Embryonic facial prominence (tissue), 1 donor: Measurements from ENCODE around the gene SCAI.
A peak's percentile ranks its signal among the peaks of the same experiment; 100 is the strongest.
"Not testable (repeated sequence)": the region's sequence is repeated elsewhere in the genome, so short reads cannot be mapped to it uniquely, and the experiment has no call there.

Experiments
- DNase-seq: peaks from one replicate; pipeline ENCODE4 v3.0.0-alpha.2; 2016; ENCODE audit errors: extremely low spot score

SCAI gene

DNA sequence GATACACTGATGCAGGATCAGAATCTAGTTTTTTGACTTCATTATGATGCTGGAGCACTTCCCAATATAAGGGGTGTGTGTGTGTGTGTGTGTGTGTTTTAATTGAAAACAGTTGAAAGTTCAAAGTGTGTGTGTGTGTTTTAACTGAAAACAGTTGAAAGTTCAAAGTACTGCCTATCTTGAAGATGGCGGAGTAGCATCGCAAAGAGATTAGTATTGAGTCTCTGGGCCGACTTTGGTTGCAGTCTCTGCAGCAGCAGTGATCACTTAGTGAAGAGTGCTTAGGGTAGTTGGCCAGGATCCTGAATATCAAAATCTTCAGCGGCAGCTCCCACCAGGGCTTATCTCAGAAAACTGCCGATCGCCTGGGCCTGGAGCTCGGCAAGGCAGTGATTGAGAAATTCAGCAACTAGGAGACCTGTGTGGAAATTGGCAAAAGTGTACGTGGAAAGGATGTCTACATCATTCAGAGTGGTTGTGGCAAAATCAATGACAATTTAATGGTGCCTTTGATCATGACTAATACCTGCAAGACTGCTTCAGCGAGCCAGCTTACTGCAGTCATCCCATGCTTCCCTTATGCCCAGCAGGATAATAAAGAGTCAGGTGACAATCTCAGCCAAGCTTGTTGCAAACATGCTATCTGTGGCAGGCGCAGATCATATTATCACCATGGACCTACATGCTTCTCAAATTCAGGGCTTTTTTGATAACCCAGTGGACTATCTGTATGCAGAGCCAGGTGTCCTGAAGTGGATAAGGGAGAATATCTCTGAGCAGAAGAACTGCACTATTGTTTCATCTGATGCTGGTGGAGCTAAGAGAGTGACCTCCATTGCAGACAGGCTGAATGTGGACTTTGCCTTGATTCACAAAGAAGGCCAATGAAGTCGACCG is 7.3 kb upstream of the SCAI start:
- no peak for DNase-seq

DNA sequence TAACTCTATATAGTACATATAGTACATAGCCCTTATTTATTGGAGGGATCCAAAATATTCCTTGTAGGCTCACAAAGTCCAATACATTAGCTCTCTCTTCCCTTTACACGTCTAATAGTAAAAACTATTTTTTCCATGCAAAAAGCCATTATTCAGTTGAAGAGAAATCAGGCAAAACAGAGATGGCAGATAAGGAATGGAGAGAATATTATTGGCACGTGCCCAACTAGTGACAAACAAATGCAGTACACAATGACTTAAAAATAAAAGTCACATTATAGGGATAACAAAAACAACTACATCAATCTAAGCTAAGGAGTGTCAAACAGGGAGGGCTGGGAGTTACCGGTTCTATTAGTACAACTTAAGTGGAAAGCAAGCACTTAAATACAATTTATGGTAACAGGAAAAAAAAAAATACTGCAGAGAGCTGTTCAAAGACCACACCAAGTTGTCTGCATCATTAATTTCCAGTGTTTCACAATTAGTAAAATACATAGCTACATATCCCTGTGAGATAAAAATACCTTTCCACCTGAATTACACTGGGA is 4.1 kb upstream of the SCAI start:
- DNase-seq = no peak

DNA sequence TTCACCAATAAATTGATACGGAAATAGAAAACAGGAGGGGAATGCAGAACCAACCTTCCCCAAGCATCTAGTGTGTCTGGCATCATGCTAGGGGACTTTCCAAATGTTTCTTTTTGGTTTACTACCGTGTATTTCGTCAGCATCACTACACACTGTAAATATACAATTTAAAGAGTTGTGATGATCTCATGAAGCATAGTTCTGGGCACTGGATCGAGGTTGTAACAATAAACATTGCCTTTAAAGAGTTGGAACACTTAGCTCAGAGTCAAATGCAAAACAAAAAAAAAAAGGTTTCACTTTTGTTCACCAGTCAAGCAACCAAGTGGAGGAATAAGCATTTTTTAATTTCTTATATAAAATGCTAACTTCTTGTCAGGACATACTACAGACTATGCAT is 2.9 kb upstream of the SCAI start:
- DNase-seq = no peak

DNA sequence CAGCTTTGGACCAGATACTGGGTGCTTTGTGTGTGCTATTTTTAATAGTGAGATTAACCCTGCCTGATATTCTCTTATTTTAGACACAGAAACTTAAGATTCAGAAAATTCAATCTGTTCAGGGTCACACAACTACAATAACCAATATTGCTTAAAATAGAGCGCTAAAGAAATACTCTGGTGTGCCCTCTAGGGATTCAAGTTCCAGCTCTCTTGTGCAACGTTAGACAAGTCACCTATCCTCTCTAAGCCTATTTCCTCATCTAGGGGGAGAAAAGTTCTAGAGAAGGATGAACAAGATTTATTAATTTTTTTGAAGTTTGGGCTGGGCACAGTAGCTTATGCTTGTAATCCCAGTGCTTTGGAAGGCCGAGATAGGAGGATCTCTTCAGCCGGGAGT is 2.1 kb upstream of the SCAI start:
- DNase-seq = no peak

DNA sequence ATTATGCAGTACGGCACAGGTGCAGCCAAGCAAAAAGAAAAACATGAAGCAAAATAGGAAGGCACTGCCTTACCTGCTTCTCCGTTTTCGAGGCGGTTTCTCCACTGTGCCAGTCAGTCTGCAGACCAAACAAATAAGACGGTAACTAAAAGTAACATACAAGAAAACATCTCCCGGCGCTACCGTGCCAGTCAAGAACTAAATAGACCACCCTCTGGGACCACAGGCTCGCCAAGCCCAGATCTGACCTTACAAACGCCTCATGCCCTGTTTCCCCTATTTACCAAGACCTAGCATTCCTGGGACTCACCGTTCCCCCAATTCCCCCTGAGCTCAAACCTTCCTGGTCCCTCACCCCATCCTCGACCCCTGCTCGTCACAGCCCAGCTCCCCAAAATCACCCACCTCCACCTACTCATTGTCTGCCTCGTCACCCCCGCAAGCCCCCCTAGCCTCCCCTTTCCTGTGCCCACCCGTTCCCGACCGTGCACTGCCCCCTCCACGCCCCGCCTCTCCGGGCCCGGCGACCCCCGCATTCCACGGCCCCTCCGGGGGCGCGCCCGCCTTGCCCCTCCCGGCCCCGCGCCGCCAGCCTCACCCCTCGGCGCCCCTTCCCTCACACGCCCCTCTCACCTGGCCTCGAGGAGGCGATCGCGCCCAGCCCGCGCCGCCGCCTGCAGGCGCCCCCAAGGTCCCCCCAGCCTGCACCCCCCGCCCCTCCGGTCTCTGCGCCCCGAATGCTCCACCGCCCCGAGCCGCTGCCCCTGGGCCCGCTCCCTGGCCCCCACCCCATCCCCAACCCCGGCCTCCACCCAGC is 560 bp downstream of the SCAI start:
- DNase-seq = no peak

DNA sequence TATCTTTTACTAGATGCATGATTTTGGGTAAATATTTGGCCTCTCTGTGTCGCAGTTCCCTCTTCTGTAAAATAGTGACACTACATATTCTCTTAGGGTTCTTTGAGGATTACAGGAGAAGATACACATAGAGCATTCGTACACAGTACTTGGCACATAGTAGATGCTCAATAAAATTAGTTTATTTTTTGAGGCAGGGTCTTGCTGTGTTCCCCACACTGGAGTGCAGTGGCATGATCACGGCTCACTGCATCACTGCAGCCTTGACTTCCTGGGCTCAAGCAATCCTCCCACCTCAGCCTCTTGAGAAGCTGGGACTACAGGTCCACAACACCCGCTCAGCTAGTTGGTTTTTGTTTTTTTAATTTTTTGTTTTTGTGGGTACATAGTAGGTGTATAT is 1.6 kb downstream of the SCAI start:
- no peak for DNase-seq

DNA sequence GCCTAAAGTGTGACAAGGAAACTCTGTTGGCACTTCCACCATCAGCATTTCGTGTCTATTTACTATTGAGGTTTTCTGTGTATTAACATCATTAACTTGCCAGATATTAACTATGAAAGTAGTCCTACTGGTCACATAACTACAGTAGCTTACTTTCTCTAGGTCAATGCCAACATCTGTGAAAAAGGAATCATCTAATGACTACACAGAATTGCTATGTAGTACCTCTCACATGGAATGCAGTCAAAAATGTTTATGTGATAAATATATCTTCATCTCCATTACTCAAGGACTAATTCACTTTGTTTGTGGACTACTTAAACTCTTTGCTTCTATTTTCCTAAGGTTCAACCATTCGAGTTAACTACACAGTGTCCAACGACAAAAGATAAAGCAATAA is 2.1 kb downstream of the SCAI start:
- no peak for DNase-seq

DNA sequence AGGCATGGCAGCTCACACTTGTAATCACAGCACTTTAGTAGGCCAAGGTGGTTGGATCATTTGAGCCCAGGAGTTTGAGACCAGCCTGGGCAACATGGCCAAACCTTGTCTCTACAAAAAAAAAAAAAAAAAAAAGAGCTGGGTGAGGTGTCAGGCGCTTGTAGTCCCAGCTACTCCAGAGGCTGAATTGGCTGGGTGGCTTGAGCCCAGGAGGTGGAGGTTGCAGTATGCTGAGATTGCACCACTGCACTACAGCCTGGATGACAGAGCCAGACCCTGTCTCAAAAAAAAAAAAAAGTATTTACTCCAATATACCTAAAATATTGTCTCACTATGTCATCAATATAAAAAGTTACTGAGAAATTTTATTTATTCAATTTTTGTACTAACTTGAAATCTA is 2.8 kb downstream of the SCAI start:
- DNase-seq = no peak

DNA sequence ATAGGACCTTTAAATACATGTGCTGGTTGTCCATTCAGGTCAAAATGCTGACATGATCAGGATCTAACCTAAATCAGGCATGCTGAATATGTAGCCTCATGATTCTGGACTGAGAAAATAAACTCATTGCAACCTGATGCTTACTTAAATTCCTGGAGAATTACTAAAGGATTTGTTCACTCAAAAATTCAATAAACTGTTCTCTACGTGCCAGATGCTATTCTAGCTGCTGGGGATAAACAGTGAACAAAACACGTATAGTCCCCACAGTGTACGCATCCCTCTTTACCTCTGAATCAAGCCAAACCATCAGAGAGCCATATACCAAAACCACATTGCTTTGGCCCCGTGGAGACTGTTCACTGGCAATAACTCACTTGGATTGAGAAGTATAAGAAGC is 6.1 kb downstream of the SCAI start:
- DNase-seq = peak; percentile 20

DNA sequence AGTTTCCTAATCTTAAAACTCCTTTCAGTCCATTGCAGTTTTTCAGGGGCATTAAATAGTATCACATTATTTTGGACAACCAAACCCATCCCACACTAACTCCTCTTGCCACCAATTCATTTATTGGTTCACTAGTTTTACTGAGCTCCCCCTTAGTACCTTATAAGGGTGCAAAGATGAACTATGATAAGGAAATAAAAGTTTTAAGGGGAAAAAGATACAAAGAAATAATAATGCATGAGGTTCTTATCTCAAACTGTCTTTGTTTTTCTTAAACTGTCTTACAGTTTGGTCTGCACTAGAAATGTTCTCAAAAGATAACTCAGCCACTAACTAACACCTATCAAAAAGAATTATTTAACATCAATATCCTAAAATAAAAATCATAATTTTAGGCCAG is 8.4 kb downstream of the SCAI start:
- DNase-seq = no peak

DNA sequence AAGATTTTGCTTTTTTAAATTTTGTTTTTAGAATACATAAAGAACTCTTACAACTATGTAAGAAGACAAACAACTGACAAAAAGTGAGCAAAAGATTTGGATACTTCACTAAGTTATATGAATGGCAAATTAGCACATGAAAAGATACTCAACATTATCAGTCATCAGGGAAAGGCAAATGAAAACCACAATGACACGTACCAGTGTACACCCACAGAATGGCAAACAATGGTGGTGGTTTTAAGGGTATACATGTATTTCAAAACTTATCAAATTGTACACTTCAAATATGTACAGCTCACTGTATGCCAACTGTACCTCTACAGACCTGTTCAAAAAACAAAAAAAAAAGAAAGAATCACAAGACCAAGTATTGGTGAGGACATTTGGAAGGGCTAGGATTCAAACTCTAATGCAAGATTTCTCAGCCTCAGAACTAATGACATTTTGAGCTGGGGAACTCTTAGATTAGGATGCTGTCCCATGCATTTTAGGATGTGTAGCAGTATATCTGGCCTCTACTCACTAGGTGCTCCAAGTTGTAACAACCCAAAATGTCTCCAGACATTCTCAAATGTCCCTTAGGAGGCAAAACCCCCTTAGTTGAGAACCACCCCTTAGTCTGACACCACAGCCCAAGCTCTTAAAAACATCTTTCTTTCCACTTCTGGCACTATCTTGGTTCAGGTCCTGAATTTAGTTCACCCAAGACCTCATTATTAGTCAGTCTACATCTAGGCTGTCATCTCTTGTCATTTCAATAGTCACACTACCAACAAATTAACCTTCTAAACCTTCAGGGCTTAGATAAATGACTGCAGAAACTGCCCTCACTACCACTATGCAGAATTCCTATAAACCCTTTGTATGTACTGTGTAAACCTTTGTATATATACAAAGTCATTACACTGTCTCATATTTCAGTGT is 9.7 kb downstream of the SCAI start:
- no peak for DNase-seq

DNA sequence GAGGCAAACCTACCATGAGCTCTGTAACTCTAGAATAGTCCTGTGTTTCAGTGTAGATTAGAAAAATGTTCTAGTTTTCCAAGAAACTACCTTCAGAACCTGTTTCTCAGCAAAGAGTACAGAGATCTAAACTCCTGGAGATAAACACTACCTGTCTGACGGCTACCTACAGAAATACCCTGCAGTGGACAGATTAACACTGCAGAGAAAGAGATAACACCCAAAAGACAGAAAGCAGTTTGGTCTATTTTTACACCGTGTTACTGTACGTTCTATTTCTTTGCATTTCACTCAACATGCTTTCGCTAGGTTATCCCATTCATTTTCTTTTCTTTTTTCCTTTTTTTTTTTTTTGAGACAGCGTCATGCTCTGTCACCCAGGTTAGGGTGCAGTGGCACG is 11.6 kb downstream of the SCAI start:
- no peak for DNase-seq

DNA sequence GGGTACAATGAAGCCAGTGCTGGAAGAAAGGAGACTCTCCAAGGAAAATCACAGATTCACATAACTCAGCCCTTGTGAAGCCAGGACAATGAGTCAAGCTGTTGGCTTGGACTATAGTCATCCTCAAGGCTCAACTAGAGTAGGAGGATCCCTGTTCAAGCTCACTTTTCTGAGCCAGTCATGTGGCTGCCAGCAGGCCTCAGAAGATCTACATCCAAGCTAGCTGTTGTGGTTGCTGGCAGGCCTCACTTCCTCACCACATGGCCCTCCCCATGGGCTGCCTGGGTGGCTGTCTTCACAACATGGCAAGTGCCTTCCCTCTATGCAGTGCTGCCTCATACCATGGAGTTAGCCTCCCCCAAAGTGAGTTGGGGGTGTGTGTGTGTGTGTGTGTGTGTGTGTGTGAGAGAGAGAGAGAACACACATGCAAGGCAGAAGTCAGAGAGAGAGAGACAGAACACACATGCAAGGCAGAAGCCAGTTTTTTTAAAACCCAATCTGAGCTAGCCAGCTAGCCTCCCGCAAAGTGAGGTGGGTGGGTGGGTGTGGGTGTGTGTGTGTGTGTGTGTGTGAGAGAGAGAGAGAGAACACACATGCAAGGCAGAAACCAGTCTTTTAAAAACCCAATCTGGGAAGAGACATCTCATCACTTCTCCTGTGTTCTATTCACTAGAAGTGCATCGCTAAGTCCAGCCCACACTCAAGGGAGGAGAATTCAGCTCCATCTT is 17.1 kb downstream of the SCAI start:
- peak; percentile 74 for DNase-seq

DNA sequence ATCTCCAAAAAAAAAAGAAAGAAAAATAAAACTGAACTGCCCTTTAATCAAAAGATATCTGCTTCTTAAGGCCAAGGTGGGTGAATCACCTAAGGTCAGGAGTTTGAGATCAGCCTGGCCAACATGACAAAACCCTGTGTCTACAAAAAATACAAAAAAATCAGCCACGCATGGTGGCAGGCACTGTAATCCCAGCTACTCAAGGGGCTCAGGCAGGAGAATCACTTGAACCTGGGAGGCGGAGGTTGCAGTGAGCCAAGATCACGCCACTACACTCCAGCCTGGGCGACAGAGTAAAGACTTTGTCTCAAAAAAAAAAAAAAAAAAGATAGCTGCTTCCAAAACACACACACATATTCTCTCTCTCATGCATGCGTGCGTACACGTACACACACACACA is 17.8 kb downstream of the SCAI start:
- DNase-seq = no peak

DNA sequence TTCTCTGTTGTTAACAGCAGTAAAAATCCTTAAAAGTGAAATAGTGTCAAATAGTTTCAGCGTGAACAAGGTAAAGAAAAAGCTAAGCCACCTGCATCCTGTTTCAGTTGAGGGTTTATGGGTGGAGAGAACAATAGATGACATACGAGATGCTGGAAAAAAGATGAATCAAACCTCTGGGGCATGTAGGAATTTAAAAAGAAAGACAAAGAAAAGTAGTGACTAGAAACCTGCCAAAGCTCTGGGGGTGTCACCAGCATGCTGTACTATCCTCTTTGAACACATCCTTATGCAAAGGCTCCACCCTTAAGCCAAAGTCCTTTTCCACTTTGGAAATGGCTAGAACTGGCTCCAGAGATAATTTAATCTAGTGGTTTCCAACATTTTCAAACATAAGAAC is 22.2 kb downstream of the SCAI start:
- no peak for DNase-seq

DNA sequence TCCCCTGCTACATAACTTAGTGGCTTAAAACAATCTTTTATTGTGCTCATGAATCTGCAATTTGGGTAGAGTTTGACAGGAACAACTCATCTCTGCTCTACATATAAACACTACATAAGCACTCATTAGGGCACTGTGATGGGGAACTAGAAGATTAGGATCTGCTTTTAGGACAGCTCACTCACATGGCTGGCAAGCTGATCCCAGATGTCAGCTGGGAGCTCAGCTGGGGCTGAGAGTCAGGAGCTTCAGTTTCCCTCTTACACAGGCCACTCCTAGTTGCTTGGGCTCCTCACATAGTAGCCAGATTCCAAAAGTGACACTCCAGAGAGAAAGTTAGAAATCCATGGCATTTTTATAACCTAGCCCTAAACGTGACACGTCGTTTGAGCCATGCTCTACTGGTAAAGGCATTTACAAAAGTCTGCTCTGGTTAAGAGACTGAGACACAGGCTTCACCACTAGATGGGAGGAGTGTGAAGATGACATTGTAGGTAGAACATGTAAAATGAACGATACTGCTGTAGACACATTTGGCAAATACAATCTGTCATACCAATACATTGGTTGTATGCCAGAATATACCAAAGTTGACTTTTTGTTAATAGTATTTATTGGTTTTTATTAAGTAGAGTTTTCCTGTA is 23.6 kb downstream of the SCAI start:
- DNase-seq = no peak

DNA sequence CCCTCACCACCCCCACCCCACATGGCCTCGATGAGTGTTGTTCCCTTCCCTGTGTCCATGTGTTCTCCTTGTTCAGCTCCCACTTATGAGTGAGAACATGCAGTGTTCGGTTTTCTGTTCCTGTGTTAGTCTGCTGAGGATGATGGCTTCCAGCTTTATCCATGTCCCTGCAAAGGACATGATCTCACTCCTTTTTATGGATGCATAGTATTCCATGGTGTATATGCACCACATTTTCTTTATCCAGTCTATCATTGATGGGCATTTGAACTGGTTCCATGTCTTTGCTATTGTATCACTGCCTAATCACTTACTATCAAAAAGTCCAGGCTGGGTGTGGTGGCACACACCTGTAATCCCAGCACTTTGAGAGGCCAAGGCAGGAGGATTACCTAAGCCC is 24.6 kb downstream of the SCAI start:
- DNase-seq = not testable (repeated sequence)

DNA sequence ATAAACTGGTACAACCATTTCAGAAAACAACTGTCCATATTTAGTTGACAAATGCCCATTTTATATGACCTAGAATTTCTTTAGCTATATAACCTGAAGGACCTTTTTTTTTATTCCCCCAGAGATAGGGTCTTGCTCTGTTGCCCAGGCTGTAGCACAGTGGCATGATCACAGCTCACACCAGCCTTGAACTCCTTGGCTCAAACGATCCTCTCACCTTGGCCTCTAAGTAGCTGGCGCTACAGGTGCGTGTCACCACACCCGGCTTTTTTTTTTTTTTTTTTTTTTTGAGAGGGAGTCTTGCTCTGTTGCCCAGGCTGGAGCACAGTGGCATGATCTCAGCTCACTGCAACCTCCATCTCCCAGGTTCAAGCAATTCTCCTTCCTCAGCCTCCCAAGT is 28.8 kb downstream of the SCAI start:
- DNase-seq = not testable (repeated sequence)

DNA sequence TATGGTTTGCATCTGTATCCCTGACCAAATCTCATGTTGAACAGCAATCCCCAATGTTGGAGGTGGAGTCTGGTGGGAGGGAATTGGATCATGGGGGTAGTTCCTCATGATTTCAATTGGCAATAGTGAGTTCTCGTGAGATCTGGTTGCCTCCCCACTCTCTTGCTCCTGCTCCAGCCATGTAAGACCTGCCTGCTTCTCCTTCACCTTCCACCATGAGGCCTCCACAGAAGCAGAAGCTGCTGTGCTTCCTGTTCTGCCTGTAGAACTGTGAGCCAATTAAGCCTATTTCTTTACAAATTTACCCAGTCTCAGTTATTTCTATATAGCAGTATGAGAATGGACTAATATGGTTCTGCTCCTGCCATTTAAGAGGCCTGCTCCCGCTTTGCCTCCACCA is 32.9 kb downstream of the SCAI start:
- DNase-seq = no peak

DNA sequence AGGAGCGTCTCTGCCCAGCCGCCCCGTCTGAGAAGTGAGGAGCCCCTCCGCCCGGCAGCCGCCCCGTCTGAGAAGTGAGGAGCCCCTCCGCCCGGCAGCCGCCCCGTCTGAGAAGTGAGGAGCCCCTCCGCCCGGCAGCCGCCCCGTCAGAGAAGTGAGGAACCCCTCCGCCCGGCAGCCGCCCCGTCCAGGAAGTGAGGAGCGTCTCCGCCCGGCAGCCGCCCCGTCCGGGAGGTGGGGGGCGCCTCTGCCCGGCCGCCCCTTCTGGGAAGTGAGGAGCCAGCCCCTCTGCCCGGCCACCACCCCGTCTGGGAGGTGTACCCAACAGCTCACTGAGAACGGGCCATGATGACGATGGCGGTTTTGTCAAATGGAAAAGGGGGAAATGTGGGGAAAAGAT is 34.8 kb downstream of the SCAI start:
- DNase-seq = not testable (repeated sequence)
